ENCODE results near the gene TGFBRAP1.
A peak's percentile ranks its signal among the peaks of the same experiment; 100 is the strongest.

The TGFBRAP1 gene, protein sequence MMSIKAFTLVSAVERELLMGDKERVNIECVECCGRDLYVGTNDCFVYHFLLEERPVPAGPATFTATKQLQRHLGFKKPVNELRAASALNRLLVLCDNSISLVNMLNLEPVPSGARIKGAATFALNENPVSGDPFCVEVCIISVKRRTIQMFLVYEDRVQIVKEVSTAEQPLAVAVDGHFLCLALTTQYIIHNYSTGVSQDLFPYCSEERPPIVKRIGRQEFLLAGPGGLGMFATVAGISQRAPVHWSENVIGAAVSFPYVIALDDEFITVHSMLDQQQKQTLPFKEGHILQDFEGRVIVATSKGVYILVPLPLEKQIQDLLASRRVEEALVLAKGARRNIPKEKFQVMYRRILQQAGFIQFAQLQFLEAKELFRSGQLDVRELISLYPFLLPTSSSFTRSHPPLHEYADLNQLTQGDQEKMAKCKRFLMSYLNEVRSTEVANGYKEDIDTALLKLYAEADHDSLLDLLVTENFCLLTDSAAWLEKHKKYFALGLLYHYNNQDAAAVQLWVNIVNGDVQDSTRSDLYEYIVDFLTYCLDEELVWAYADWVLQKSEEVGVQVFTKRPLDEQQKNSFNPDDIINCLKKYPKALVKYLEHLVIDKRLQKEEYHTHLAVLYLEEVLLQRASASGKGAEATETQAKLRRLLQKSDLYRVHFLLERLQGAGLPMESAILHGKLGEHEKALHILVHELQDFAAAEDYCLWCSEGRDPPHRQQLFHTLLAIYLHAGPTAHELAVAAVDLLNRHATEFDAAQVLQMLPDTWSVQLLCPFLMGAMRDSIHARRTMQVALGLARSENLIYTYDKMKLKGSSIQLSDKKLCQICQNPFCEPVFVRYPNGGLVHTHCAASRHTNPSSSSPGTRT
- 53.1 reads per million, percentile 69 among the genes with 10 or more reads in this experiment for total RNA-seq

DNA sequence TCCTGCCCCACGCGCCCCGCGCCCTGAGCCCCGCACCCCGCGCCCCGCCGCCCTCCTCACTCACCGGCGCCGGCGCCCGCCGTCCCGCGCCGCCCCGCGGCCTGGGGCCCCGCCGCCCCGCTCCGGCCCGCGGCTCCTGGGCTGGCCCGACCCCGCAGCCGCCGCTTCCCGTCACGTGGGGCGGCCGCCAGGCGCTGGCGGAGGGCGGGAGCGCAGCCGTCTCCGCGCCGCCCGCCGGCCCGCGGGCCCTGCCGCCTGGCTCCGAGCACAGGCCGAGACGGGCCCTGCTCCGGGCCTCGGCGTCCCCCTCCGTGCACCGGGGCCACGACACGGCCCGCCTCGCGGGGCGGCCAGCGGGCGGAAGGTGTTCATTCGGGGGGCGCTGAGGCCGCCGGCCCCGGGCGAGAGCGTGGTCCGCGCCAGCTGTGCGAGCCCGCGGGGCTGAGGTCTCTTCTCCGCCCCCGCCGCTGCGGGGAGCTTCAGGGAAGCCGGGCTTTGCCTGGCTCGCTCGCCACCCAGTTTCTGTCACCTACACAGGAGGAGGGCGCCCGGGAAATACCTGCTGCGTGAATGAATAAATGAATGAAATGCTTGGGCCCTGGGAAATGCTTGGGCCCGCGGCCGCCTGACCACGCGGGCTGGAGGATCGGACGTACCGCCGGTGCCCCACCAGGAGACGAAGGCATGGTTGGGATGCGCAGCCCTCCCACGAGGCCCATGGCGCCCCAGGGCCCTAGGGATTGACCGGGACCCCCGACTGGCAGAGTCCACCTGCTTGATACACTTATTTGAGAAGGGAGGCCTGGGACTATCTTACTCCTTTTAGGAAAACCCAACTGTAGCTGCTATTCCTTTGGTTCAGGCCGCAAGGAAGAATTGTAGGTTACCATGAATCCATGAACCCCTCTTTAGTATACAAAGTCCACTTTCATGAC, at the start of gene TGFBRAP1:
Gene TGFBRAP1 (minus strand): TSS at position 175 of the 935 bp plus-strand sequence. CDS start 21,434 bp downstream, outside the sequence.
- peak; percentile 45 for DNase-seq

DNA sequence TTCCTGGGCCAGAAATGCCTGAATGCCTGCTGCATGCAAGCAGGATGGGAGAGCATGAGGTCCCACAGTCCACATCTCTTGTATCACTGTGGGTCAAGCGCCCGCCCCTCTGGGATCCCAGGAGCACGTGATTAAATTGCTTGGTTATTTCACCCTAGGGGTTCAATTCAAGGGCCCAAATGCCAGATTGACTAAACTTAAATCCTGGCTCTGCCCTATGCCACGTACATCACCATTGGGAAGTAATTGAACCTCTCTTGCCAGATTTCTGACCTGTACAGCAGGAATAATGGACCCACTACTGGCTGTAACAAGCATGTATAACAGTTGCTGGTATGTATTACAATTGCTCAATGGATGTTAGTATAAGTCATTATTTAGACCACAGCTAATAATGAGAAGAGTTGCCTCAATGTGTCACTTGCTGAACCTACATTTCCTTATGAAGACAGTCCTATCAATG, 49.4 kb upstream of the TGFBRAP1 start:
- no peak for DNase-seq

DNA sequence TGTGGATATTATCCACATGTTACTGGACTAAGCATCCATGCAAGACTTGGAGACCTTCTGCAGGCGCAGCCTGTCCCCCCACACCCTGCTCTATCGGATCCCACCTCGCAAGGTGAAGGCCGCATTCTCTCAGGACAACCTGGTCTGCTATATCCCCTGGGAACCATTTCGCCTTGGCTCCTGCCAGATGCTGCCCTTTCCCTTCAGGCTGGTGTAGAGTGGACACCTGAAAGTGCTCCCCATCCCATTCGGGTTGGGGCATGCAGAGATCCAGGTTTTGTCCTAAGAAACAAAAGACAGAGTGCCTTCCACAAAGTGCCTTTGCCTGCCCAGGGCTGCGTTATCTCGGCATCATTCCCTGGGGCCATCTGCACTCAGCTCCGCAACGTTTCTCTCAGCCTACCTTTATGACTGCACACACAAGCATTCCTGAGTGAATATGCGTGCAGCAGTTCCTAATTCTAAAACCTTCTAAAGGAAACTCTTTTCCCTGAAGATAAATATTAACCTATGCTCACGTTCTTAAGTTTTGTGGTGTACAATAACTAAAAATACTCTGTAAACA, 48.8 kb upstream of the TGFBRAP1 start:
- no peak for DNase-seq

DNA sequence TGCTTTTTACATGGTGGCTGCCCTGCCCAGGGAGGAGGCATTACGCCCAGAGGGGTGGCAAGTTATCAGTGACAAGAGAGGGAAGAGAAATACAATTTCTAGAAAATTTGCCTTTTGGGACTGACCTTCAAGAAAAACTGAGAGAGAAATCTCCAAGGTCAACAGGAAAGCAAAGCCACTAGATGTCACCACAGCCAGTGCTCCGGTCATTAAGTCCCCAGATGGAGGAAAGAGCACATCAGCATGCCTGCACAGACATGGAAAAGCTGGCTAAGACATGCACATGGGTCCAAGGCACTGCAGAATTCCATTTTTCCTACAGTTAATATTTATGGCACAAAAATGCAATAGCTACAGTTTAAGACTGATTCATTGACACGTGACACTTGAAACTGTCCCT, 48.3 kb upstream of the TGFBRAP1 start:
- no peak for DNase-seq

DNA sequence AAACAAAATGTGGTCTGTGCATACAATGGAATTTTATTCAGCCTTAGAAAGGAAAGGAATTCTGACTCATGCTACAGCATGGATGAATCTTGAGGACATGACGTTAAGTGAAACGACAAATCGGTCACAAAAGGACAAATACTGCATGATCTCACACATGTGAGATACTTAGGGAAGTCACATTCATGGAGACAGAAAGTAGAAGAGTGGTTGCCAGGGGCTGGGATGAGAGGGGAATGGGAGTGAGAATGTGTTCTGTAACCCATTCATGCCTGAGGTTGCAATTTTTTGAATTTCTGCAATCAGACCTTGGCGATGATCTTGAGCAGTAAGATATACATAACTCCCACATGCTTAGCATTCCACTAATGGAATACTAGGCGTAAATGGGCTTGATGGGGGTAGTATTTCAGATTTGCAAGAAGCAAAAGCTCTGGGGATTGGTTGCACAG, 47.3 kb upstream of the TGFBRAP1 start:
- DNase-seq, result no peak

DNA sequence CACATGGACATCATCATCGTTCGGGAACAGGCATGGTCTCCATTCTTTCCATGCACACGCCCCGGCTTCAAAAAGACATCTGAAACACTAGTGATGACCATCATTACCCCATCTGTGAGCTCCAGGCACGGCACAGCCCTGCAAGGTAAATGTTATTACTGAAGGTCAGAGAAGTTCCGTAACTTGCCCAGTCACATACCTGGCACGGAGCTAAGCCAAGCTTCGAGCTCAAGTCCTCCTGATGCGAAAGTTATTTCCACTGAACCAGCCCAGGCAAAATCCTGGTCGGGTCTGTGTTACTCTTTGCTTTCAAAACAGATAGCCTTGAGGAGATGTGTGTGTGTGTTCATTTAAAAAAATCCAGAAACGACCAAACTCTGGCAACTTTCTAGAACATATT, 46.5 kb upstream of the TGFBRAP1 start:
- no peak for DNase-seq

DNA sequence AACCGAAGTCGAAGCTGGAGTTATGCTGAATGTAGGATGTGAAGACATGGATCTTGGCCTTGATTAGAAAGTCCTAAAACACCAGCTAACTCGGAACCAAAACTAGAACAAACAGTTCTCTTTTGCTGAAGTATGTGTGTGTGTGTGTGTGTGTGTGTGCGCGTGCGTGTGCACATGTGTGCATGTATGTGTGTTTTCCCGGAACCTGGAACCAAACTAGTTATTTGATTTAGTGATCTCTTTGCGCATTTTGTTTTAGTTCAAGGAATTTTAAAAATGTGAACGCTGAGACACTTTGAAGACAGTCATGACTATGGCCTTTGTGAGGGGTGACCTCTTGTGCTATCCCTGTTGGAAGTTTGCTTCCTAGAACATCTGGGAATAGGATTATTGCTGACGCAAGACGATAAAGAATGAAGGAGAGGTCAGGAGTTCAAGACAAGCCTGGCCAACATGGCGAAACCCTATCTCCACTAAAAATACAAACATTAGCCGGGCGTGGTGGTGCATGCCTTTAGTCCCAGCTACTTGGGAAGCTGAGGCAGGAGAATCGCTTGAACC, 45.5 kb upstream of the TGFBRAP1 start:
- no peak for DNase-seq

DNA sequence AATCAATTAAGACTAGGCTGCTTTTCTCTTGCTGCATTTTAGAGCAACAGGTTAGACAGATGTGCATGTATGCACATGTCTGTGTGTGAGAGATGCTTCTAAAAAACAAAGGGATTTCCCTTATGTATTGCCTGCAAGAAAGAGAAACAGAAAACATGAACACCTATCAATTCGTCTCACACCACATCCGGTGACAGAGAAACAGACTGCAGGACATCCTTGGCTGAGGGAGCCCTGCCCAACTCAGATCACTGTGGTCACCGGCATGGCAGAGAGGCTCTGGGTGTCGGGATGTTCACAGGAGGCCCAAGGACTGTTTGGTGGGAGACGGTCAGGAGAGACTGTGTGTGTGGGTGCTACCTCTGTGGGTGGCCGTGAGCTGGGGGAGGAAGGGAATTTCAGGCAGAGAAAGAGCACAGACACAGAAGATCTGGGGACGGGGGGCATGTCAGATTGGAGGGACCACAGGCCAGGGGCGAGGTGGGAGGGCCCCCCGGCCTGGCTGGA, 44.4 kb upstream of the TGFBRAP1 start:
- no peak for DNase-seq

DNA sequence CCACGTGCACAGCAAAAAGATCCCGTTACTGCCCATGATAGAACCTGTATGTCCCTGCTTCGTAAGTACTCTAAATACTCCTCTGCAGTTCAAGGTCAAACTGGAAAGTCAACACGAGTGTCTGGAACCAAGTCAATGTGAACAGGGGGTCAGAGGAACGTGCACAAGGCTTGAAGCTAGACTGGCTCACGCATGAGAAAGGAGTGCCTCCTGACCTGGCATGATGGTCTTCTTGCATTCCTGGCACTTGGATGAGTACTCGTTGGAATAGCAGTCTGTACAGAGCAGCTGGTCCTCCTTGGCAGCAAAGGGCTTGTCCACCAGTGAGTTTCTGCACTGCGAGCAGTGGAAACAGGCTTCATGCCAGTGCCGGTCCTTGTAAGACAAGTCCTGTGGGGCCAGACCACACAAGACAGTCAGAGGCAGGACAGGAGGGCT, 43.8 kb upstream of the TGFBRAP1 start:
- no peak for DNase-seq

DNA sequence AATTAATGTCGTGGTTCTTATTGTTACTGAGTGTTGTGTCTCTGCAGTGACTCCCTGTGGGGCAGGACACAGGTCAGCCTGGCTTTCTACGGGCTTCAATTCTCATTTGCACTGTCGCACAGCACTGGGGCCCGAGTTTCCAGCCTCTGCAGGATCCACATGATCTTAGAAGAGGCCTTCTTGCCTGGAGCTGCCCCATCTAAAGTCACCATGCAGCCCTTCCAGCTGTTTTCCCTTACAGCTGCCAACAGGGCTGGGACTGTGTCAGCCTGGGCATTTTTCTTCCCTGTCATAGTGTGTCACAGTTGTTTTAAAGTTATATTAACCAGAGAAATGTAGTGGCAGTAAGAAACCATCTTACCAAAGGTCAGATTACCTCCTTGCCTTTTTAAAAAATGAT, 42.3 kb upstream of the TGFBRAP1 start:
- DNase-seq, result no peak

DNA sequence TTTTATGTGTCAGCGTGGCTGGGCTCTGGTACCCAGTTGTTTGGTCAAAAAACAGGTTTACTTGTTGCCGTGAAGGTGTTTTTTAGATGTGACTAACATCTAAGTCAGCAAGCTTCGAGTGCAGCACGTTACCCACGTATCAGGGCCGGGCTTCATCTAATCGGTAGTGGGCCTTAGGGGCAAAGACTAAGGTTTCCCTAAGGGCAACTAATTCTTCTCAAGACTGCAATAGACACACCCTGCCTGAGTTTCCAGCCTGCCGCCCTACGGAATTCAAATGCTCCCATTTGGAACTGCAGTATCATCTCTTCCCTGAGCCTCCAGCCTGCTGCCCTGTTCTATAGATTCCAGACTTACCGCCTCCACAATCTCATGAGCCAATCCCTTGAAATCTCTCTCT, 41.6 kb upstream of the TGFBRAP1 start:
- DNase-seq, result no peak

DNA sequence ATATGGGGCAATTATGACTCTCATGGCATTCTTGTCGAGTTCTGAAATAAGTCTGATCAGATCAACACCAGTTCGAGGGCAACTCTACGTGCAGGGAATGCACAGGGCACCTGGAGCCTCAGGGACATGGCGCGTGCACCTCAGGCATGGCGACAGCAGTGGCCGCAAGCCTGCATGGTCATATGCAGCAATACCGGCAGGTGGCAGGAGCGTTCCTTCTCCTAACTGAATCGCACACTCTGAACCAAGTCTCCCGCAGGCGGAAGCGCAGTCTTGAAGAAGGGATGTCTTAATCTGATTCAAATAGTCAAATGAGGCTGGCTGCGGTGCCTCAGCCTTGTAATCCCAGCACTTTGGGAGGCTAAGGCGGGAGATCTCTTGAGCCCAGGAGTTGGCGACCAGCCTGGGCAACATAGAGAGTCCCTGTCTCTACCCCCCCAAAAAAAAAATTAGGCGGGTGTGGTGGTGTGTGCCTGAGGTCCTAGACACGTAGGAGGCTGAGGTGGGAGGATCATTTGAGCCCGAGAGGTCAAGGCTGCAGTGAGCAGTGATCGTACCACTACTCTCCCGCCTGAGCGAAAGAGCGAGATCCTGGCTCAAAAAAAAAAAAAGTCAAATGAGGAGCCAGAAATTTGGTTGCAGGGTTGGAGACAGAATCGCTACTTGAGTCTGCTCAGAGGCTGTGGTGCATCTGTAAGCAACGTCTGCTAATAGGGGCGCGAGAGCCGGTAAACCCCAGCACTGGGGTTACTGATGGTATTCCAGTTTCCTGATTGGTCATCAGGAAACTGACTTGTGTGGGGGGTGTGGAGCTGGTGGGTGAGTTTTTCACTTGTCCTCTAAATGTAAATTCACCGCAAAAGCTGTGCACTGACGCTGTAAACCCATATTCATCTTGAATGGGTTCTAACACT, 40.5 kb upstream of the TGFBRAP1 start:
- DNase-seq, result peak; percentile 82

DNA sequence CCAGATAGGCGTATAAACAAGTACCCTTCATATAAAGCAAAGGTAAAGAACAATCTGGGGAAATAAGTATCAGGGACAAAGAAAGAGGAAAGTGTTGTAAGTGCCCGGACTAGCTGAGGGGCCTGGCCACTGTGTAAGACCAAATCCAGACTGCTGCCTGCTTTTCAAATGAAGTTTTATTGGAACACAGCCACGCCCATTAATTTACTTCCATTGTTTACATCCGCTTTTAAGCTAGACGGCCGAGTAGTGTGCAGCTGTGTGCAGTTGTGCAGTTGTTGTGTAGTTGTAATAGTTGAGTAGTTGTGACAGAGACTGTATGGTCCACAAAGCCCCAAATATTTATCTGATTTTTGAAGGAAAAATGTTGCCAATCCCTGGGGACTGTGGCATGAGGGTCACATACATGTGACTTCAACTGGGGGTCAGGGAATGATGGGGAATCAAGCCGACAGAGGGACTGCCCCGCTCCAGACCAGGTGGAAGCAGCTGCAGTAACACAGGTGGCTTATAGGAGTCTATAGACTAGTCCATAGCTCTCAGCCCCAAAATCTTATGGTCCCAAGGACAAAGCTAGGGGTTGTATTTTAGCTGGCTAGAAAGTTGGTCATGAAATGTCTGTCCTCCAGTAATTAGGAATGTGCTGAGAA, 39.3 kb upstream of the TGFBRAP1 start:
- DNase-seq, result no peak

DNA sequence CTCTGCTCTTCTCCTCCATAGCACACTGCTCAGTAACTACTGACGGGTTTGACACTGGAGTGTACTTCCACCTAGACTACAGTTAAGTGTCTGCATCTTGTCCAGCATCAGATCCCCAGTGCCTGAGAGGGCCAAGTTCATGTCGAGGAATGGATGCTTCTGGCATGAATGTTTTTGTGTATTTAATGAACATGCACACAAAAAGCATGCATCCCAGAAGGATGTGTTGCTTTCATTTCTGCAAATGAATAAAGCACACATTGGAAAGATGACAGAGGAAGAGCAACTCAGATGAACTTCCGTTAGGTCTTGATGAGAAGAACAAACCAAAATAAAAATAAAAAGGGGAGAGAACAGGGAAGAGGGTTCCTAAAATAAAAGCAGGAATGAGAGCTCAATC, 35.7 kb upstream of the TGFBRAP1 start:
- DNase-seq, result no peak

DNA sequence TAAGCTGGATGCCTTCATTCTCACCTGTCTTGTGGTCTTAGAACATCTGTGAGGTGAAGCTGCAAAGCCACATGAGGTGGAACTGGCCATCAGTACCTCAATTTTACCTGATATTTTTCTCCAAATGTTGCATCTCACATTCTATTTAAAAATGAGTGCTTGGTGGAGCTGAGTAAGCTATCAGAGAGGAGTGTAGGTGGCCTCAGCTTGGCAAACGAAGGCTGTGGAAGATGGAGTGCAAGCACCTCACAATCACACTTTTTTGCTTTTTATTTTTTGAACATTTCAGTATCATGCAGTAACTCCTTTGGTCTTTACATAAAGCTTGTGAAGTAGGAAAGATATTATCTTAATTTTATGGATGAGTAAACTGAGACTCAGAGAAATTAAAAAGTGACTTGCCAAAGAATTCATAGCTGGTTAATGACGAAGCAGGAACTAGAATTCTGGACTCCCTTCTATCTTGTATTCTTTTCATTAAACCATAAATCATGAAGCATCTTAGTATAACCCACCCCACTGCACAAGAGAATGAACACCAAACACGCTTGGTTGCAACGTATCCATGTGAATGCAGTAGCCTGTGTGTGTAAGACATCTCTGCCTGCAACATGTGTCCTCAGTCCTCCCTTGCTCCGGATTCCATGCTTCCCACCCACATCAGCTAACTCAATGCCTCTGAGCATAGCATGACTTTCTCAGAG, 35.1 kb upstream of the TGFBRAP1 start:
- no peak for DNase-seq

DNA sequence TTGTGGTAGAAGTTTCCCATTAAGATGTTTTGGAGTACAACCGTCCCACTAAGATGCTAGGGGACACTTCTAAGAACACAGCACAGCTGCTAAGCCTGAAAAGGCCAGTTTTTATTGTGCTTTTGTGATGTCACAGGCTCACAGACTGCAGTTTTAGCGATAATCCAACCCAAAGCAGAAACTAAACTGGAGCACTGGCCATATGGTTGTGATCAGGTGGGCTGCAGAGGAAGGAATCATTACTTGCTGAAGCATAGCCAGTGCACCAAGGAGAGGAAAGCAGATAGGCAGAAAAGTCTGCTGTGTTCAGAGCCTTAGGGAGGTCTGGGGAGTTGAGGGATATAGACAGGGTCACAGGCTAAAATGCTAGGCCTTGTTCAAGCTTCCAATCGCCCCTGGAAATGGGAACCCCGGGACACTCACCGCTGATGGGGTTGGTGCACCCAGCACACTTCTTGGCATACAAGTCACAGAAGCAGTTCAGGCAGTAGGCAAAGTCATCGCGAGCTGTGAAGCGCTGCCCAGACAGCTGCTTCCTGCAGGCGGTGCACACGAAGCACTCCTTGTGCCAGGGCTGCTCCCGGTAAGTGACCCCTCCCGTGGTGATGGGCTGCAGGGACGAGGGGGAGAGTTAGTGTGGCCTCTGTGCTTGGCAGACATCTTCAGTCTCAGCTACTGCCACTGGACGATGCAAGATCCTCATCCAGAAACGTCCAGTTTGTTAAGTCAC, 33.5 kb upstream of the TGFBRAP1 start:
- no peak for DNase-seq

DNA sequence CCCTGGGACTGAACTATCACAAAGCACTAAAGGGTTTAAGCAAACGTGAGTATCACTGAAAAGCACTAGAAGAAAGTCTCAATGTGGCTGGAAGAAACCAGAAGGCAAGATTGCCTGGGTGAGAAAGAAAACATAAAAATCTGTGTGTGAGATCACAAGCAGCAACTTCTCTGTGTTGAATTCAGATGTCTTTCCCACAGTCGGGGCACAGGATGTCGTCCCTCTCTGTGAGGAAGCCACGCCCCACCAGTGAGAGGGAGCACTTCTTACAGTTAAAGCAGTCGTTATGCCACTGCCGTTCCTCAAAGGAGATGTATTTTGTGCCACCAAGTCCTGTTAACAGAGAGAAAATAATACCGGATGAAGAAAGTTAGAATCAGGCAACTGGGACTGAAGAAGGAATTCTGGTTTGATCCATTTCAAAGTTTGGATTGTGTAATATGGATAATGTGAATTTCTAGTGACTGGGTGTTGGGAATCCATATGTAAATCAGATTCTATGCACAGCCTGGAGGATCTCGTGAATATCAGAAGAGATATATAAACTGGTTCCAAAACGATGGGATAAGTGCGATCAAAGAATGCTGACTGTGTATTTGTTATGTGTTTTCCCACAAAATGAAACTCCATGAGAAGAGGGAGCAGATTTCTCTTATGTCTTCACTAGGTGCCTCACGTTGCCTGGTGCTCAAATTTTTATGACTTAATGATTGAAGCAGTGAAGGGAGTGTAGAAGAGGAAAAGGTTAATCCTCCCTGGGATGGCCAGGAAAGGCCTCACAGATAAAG, 31.8 kb upstream of the TGFBRAP1 start:
- DNase-seq, result no peak

DNA sequence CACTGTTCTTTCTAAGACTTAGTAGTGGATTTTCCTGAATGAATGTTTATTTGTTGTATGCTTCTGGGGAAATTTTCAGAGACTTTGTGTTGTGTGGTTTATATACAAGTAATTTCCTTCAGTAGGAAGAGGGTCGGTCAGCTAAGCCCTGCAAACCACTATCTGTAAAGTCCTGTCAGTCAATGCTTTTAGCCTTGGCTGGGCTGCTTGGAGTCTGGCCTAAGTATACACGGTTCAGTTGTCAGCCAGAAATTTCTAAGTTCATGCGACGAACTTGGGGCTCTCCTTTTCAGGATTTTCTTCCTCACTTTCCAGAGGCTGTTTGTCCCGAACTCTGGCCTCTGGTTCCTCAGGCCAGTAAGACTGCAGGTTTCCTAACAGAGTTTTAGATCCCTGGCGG, 29.1 kb upstream of the TGFBRAP1 start:
- DNase-seq, result no peak

Data from effector CD4-positive, alpha-beta T cell (primary cell).